HT-29 (cell line): ENCODE data around the gene TP53BP1. TPM values are rescaled to one million over a fixed set of nuclear protein-coding genes. Genes with fewer than 3 reads are reported as not detected.
"Not testable (repeated sequence)": the region's sequence is repeated elsewhere in the genome, so short reads cannot be mapped to it uniquely, and the experiment has no call there.

ENCODE experiments used
- DNase-seq: peaks from one replicate; pipeline ENCODE4 v3.0.0-alpha.2; 2015; ENCODE audit warnings: low spot score
- total RNA-seq: library from RNA; depleted of rRNA; stranded (reverse); fragments of >200 nt; shearing (Covaris generic); gene quantifications from 2 replicates; pipeline ENCODE4 v1.2.3, GENCODE V29; 2014; rRNA removed

The TP53BP1 gene, protein sequence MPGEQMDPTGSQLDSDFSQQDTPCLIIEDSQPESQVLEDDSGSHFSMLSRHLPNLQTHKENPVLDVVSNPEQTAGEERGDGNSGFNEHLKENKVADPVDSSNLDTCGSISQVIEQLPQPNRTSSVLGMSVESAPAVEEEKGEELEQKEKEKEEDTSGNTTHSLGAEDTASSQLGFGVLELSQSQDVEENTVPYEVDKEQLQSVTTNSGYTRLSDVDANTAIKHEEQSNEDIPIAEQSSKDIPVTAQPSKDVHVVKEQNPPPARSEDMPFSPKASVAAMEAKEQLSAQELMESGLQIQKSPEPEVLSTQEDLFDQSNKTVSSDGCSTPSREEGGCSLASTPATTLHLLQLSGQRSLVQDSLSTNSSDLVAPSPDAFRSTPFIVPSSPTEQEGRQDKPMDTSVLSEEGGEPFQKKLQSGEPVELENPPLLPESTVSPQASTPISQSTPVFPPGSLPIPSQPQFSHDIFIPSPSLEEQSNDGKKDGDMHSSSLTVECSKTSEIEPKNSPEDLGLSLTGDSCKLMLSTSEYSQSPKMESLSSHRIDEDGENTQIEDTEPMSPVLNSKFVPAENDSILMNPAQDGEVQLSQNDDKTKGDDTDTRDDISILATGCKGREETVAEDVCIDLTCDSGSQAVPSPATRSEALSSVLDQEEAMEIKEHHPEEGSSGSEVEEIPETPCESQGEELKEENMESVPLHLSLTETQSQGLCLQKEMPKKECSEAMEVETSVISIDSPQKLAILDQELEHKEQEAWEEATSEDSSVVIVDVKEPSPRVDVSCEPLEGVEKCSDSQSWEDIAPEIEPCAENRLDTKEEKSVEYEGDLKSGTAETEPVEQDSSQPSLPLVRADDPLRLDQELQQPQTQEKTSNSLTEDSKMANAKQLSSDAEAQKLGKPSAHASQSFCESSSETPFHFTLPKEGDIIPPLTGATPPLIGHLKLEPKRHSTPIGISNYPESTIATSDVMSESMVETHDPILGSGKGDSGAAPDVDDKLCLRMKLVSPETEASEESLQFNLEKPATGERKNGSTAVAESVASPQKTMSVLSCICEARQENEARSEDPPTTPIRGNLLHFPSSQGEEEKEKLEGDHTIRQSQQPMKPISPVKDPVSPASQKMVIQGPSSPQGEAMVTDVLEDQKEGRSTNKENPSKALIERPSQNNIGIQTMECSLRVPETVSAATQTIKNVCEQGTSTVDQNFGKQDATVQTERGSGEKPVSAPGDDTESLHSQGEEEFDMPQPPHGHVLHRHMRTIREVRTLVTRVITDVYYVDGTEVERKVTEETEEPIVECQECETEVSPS (N-terminal part only)
- 38.1 and 39.4 TPM in 2 replicates for total RNA-seq

DNA sequence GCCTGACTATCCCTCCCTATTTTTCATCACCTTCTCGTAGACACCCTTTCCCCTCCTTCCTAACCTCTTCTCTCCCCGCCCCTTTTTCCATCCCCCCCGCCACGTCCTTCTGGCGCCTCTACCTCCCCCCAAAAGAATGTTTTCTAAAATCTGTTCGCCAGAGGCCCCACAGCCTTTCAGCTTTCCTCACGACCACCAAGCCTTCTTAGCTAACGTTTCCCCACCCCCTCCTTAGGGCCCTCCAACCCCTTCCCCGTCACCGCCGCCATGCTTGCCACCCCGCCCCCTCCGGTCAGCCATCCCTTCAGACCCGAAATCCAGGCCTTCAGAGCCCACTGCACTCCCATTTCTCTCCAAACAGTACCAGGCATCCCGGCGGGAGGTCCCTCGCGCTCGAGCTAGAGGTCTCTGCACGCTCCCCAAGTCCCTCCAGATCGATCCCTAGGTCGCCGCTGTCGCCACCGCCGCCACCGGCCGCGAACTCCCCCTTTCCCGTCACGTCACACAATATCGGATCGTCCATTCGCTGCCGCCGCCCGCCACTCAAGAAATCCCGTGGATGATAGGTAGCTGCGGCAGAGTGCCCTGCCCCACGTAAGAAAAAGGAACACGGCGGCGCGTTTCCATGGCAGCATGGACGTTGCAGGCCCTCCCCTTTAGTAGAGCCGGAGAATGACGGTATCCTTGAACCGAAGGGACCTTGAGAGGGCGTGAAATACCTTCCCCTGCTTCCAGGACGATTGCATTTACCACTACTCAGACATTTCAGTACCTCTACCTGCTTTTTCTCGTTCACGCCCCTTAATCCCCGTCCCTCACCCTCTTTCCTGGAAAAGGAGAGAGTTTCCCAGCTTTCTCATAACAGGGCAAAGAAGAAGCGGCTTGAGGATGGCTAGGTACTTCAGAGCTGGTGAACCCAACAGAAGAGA lies at the start of gene TP53BP1:
TP53BP1 (minus strand) TSS at position 484 of the 929 bp plus-strand sequence; CDS start at position 371, 113 bp downstream.
- peak; percentile 97 for DNase-seq

DNA sequence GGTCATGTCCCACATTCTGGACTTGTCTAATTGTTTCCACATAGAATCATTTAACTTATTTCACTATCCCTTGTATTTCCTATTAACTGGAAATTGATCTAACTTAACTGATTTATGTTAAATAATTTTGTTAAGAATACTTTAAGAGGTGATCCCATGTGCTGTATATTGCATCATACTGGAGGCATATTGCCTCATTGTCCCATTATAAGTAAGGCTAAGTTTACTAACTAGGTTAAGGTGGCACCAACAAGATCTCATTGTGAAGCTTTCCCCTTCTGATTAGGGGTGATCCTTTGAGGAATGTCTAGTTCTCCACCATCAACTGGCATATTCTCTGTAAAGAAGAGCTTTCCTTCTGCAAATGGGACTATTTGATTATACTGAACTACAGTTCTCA lies 48.8 kb upstream of the TP53BP1 start:
- DNase-seq, result no peak

DNA sequence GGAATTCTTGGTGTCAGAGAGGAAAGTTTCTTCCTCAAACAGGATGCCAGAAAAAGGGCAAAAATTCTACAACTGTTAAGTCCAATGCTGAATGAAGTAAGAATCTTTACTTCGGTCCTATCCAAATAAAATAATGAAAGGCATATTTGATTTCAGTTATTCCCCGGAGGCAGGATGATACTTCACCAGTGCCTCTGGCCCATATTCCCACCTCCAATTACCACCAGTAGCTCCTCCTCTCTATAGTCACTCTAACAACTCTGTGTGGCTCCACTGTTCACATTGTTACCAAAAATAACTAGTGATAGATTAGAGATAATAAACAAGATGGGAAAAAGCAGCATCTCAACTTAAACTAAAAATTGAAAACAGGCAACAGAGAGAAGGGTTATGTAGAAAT lies 45.1 kb upstream of the TP53BP1 start:
- DNase-seq, result no peak

DNA sequence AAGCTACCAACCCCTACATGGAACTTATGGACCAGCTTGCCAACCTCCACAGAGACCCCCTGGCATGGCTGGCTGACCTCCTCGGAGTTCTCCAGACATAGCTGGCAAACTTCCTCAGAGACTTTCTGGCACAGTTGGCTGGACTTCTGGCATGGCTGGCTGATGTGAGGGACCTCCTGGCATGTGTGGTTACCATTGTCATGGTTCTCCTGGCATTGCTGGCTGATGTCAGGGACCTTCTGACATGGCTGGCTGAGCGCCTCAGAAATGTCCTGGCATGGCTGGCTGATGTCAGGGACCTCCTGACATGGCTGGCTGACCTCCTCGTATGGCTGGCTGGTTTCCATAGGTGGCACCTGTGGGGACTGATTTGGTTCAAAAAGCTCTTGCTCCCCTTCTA lies 41.9 kb upstream of the TP53BP1 start:
- DNase-seq, result no peak

DNA sequence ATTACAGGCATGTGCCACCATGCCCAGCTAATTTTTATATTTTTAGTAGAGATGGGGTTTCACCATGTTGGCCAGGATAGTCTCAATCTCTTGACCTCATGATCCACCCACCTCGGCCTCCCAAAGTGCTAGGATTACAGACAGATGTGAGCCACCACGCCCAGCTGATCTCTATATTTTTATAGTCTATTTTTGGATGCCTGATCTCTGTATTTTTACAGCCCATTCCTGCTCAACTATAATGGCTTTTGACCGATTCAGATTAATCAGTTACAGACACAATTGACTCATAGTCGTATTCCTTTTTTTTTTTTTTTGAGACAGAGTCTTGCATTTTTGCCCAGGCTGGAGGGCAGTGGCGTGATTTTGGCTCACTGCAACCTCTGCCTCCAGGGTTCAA lies 39.9 kb upstream of the TP53BP1 start:
- not testable (repeated sequence) for DNase-seq

DNA sequence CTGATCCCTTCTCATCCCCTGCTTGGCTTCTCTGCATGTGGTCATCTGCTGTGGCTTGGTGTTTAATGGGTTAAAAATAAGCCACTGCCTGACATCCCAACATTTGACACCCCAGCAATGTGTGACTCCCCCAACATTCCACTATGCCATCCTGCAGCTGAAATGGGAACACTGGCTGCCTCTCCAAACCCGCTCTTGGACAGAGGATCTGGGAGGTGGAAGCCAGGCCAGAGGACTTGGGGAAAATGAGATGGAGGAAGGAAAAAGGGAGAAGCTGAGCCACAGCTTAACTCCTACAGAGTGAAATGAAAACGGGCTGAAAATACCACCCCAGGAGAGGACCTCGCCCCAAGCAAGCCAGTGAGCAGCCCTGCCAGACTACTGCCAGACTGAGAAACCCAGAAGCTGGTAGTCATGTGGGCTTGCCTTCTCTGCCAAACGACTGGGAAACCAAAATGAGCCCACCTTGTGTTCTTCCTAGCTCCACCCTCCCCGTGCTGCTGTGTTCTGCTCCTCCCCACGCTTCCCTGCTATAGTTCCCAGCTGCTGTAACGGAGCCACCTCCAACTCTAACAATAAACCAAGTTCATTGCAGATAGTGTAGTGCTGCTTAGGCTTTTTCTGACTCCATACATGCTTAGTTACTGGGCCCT lies 38.2 kb upstream of the TP53BP1 start:
- no peak for DNase-seq

DNA sequence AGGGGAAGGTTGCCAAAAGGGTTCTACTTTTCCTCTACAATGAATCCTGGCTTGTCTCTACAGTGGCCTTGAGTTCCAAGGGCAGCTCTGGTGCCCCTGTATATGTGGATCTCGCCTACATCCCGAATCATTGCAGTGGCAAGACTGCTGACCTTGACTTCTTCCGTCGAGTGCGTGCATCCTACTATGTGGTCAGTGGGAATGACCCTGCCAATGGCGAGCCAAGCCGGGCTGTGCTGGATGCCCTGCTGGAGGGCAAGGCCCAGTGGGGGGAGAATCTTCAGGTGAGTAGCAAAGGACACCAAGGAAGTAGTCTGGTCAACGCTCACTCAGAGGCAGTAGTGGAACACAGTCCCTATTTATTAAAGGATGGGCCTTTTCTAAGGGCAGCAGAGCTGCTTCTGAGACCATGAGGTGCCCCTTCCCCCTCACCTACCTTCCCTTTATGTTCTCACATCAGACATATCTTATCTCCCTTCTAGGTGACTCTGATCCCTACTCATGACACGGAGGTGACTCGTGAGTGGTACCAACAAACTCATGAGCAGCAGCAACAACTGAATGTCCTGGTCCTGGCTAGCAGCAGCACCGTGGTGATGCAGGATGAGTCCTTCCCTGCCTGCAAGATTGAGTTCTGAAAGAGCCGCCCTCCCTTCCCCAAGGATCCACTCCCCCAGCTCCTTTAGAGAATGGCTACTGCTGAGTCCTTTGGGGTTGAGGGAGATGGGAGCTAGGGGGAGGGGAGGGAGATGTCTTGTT lies 36.8 kb upstream of the TP53BP1 start:
- DNase-seq, result no peak

DNA sequence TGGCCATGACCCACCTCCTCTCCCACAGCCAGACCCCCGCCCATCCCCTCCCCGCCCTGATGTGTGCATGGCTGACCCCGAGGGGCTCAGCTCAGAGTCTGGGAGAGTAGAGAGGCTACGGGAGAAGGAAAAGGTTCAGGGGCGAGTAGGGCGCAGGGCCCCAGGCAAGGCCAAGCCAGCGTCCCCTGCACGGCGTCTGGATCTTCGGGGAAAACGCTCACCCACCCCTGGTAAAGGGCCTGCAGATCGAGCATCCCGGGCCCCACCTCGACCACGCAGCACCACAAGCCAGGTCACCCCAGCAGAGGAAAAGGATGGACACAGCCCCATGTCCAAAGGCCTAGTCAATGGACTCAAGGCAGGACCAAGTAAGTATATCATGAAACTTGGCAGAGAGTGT lies 36.2 kb upstream of the TP53BP1 start:
- no peak for DNase-seq

DNA sequence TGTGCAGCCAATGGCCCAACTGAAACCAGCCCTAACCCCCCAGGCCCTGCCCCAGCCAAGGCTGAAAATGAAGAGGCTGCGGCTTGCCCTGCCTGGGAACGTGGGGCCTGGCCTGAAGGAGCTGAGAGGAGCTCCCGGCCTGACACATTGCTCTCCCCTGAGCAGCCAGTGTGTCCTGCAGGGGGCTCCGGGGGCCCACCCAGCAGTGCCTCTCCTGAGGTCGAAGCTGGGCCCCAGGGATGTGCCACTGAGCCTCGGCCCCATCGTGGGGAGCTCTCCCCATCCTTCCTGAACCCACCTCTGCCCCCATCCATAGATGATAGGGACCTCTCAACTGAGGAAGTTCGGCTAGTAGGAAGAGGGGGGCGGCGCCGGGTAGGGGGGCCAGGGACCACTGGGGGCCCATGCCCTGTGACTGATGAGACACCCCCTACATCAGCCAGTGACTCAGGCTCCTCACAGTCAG lies 35.6 kb upstream of the TP53BP1 start:
- DNase-seq, result no peak

DNA sequence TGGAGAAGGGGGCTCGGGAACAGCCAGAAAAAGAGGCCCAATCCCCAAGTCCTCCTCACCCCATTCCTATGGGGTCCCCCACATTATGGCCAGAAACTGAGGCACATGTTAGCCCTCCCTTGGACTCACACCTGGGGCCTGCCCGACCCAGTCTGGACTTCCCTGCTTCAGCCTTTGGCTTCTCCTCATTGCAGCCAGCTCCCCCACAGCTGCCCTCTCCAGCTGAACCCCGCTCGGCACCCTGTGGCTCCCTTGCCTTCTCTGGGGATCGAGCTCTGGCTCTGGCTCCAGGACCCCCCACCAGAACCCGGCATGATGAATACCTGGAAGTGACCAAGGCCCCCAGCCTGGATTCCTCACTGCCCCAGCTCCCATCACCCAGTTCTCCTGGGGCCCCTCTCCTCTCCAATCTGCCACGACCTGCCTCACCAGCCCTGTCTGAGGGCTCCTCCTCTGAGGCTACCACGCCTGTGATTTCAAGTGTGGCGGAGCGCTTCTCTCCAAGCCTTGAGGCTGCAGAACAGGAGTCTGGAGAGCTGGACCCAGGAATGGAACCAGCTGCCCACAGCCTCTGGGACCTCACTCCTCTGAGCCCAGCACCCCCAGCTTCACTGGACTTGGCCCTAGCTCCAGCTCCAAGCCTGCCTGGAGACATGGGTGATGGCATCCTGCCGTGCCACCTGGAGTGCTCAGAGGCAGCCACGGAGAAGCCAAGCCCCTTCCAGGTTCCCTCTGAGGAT lies 35.0 kb upstream of the TP53BP1 start:
- DNase-seq, result no peak

DNA sequence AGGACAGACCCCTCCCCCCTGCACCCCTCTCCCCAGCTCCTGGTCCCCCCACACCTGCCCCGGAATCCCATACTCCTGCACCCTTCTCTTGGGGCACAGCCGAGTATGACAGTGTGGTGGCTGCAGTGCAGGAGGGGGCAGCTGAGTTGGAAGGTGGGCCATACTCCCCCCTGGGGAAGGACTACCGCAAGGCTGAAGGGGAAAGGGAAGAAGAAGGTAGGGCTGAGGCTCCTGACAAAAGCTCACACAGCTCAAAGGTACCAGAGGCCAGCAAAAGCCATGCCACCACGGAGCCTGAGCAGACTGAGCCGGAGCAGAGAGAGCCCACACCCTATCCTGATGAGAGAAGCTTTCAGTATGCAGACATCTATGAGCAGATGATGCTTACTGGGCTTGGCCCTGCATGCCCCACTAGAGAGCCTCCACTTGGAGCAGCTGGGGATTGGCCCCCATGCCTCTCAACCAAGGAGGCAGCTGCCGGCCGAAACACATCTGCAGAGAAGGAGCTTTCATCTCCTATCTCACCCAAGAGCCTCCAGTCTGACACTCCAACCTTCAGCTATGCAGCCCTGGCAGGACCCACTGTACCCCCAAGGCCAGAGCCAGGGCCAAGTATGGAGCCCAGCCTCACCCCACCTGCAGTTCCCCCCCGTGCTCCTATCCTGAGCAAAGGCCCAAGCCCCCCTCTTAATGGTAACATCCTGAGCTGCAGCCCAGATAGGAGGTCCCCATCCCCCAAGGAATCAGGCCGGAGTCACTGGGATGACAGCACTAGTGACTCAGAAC lies 34.3 kb upstream of the TP53BP1 start:
- no peak for DNase-seq

DNA sequence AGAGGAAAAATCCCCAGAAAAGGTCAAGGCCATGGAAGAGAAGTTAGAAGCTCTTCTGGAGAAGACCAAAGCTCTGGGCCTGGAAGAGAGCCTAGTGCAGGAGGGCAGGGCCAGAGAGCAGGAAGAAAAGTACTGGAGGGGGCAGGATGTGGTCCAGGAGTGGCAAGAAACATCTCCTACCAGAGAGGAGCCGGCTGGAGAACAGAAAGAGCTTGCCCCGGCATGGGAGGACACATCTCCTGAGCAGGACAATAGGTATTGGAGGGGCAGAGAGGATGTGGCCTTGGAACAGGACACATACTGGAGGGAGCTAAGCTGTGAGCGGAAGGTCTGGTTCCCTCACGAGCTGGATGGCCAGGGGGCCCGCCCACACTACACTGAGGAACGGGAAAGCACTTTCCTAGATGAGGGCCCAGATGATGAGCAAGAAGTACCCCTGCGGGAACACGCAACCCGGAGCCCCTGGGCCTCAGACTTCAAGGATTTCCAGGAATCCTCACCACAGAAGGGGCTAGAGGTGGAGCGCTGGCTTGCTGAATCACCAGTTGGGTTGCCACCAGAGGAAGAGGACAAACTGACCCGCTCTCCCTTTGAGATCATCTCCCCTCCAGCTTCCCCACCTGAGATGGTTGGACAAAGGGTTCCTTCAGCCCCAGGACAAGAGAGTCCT lies 33.4 kb upstream of the TP53BP1 start:
- DNase-seq, result no peak

DNA sequence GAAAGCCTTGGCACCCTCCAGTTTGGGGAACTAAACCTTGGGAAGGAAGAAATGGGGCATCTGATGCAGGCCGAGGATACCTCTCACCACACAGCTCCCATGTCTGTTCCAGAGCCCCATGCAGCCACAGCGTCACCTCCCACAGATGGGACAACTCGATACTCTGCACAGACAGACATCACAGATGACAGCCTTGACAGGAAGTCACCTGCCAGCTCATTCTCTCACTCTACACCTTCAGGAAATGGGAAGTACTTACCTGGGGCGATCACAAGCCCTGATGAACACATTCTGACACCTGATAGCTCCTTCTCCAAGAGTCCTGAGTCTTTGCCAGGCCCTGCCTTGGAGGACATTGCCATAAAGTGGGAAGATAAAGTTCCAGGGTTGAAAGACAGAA lies 32.2 kb upstream of the TP53BP1 start:
- no peak for DNase-seq

DNA sequence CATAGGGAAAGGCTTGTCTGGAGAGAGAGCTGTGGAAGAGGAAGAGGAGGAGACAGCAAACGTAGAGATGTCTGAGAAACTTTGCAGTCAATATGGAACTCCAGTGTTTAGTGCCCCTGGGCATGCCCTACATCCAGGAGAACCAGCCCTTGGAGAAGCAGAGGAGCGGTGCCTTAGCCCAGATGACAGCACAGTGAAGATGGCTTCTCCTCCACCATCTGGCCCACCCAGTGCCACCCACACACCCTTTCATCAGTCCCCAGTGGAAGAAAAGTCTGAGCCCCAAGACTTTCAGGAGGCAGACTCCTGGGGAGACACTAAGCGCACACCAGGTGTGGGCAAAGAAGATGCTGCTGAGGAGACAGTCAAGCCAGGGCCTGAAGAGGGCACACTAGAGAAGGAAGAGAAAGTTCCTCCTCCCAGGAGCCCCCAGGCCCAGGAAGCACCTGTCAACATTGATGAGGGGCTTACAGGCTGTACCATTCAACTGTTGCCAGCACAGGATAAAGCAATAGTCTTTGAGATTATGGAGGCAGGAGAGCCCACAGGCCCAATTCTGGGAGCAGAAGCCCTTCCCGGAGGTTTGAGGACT lies 31.4 kb upstream of the TP53BP1 start:
- DNase-seq, result no peak

DNA sequence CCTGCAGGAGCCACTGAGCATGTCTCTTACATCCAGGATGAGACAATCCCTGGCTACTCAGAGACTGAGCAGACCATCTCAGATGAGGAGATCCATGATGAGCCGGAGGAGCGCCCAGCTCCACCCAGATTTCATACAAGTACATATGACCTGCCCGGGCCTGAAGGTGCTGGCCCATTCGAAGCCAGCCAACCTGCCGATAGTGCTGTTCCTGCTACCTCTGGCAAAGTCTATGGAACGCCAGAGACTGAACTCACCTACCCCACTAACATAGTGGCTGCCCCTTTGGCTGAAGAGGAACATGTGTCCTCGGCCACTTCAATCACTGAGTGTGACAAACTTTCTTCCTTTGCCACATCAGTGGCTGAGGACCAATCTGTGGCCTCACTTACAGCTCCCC lies 30.7 kb upstream of the TP53BP1 start:
- no peak for DNase-seq

DNA sequence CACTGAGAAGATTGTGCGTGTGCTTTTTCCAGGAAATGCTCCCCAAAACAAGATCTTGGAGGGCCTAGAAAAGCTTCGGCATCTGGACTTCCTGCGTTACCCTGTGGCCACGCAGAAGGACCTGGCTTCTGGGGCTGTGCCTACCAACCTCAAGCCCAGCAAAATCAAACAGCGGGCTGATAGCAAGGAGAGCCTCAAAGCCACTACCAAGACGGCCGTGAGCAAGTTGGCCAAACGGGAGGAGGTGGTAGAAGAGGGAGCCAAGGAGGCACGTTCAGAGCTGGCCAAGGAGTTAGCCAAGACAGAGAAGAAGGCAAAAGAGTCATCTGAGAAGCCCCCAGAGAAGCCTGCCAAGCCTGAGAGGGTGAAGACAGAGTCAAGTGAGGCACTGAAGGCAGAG lies 29.3 kb upstream of the TP53BP1 start:
- no peak for DNase-seq

DNA sequence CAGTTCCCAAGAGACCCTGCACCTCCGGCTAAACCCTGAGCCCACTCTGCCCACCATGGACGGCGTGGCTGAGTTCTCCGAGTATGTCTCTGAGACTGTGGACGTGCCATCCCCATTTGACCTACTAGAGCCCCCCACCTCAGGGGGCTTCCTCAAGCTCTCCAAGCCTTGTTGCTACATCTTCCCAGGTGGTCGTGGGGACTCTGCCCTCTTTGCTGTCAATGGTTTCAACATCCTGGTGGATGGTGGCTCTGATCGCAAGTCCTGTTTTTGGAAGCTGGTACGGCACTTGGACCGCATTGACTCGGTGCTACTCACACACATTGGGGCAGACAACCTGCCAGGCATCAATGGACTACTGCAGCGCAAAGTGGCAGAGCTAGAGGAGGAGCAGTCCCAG lies 28.5 kb upstream of the TP53BP1 start:
- DNase-seq, result no peak
